ENCODE data around the gene GRWD1. TPM values are rescaled to one million over a fixed set of nuclear protein-coding genes. Genes with fewer than 3 reads are reported as not detected.

Gene GRWD1
- total RNA-seq, 3 donors from 2014 or later, result 175 to 192 (median 187) TPM

GRCh38 chr19:48443731-48444128 is 2.1 kb upstream of the GRWD1 start:
- Mint-ChIP-seq H3K9me3 (no peaks in the 10 kb centered on the region), H3K4me1 (ENCODE audit: low read depth) (peaks cover 35% of the 10 kb centered on the region), H3K4me3 (no peak overlapping the region), H3K36me3 (ENCODE audit: insufficient read depth) (peaks cover 17% of the 10 kb centered on the region), H3K27me3 (ENCODE audit: low read depth) (peaks cover 21% of the 10 kb centered on the region)
- DNase-seq (no peak), ATAC-seq (no peak)

- peaks cover 35% of the 10 kb centered on the region for H3K4me1 Mint-ChIP-seq (ENCODE audit: low read depth)
- peaks cover 21% of the 10 kb centered on the region for H3K27me3 Mint-ChIP-seq (ENCODE audit: low read depth)
- peaks cover 21% of the 10 kb centered on the region for H3K36me3 Mint-ChIP-seq (ENCODE audit: insufficient read depth)
- no peak for DNase-seq
- H3K4me3 Mint-ChIP-seq, result peak overlapping the region; percentile 92
- no peaks in the 10 kb centered on the region for H3K9me3 Mint-ChIP-seq
- ATAC-seq, result no peak
These were observed 1.5 kb upstream of the GRWD1 start for GRCh38 chr19:48444129-48444935.

- peak overlapping the region; percentile 92 for H3K4me3 Mint-ChIP-seq
- peaks cover 25% of the 10 kb centered on the region for H3K36me3 Mint-ChIP-seq (ENCODE audit: insufficient read depth)
- DNase-seq (no peak), ATAC-seq (no peak)
- no peaks in the 10 kb centered on the region for H3K9me3 Mint-ChIP-seq
- H3K27me3 Mint-ChIP-seq (ENCODE audit: low read depth), result peaks cover 21% of the 10 kb centered on the region
- peaks cover 35% of the 10 kb centered on the region for H3K4me1 Mint-ChIP-seq (ENCODE audit: low read depth)
These were observed 915 bp upstream of the GRWD1 start for GRCh38 chr19:48444936-48445200.

- H3K4me3 Mint-ChIP-seq, result peak overlapping the region; percentile 92
- ATAC-seq (peak; percentile 4 to 8), DNase-seq (no peak)
- peaks cover 35% of the 10 kb centered on the region for H3K4me1 Mint-ChIP-seq (ENCODE audit: low read depth)
- H3K9me3 Mint-ChIP-seq, result no peaks in the 10 kb centered on the region
- H3K36me3 Mint-ChIP-seq (ENCODE audit: insufficient read depth), result peaks cover 27% of the 10 kb centered on the region
- H3K27me3 Mint-ChIP-seq (ENCODE audit: low read depth), result peaks cover 21% of the 10 kb centered on the region
These were observed 552 bp upstream of the GRWD1 start for GRCh38 chr19:48445256-48445605.

- Mint-ChIP-seq H3K4me3 (peak overlapping the region; percentile 92), H3K9me3 (no peaks in the 10 kb centered on the region), H3K36me3 (ENCODE audit: insufficient read depth) (peaks cover 29% of the 10 kb centered on the region), H3K27me3 (ENCODE audit: low read depth) (peaks cover 18% of the 10 kb centered on the region), H3K4me1 (ENCODE audit: low read depth) (peaks cover 35% of the 10 kb centered on the region)
- DNase-seq, result no peak
- ATAC-seq, result no peak
These were observed 796 bp downstream of the GRWD1 start for GRCh38 chr19:48446579-48446978.

GRCh38 chr19:48448563-48448962 is 2.8 kb downstream of the GRWD1 start:
- peaks cover 10% of the 10 kb centered on the region for H3K27me3 Mint-ChIP-seq (ENCODE audit: low read depth)
- peak overlapping the region; percentile 92 for H3K4me3 Mint-ChIP-seq

GRCh38 chr19:48450441-48450840 is 4.7 kb downstream of the GRWD1 start:
- Mint-ChIP-seq H3K4me3 (no peak overlapping the region), H3K36me3 (ENCODE audit: insufficient read depth) (peaks cover 44% of the 10 kb centered on the region), H3K4me1 (ENCODE audit: low read depth) (peaks cover 19% of the 10 kb centered on the region), H3K27me3 (ENCODE audit: low read depth) (no peaks in the 10 kb centered on the region), H3K9me3 (no peaks in the 10 kb centered on the region)
- ATAC-seq (no peak), DNase-seq (no peak)

More at GRCh38 chr19:48448563-48448962, 2.8 kb downstream of the GRWD1 start:
- Mint-ChIP-seq H3K4me1 (ENCODE audit: low read depth) (peaks cover 29% of the 10 kb centered on the region), H3K36me3 (ENCODE audit: insufficient read depth) (peaks cover 37% of the 10 kb centered on the region), H3K9me3 (no peaks in the 10 kb centered on the region)
- DNase-seq (no peak), ATAC-seq (no peak)

GRCh38 chr19:48450863-48451262 is 5.1 kb downstream of the GRWD1 start:
- ATAC-seq (no peak), DNase-seq (no peak)
- no peaks in the 10 kb centered on the region for H3K9me3 Mint-ChIP-seq
- peaks cover 17% of the 10 kb centered on the region for H3K4me1 Mint-ChIP-seq (ENCODE audit: low read depth)
- H3K27me3 Mint-ChIP-seq (ENCODE audit: low read depth), result no peaks in the 10 kb centered on the region
- no peak overlapping the region for H3K4me3 Mint-ChIP-seq
- H3K36me3 Mint-ChIP-seq (ENCODE audit: insufficient read depth), result peaks cover 44% of the 10 kb centered on the region

- no peak for ATAC-seq
- peaks cover 15% of the 10 kb centered on the region for H3K4me1 Mint-ChIP-seq (ENCODE audit: low read depth)
- DNase-seq, result no peak
- H3K27me3 Mint-ChIP-seq (ENCODE audit: low read depth), result no peaks in the 10 kb centered on the region
- H3K36me3 Mint-ChIP-seq (ENCODE audit: insufficient read depth), result peaks cover 42% of the 10 kb centered on the region
- no peak overlapping the region for H3K4me3 Mint-ChIP-seq
- H3K9me3 Mint-ChIP-seq, result no peaks in the 10 kb centered on the region
These were observed 5.8 kb downstream of the GRWD1 start for GRCh38 chr19:48451624-48452023.

GRCh38 chr19:48452289-48453190 is 6.8 kb downstream of the GRWD1 start:
- H3K4me1 Mint-ChIP-seq (ENCODE audit: low read depth), result peaks cover 12% of the 10 kb centered on the region
- no peak overlapping the region for H3K4me3 Mint-ChIP-seq
- no peaks in the 10 kb centered on the region for H3K9me3 Mint-ChIP-seq
- peaks cover 45% of the 10 kb centered on the region for H3K36me3 Mint-ChIP-seq (ENCODE audit: insufficient read depth)
- no peak for ATAC-seq
- no peak for DNase-seq
- H3K27me3 Mint-ChIP-seq (ENCODE audit: low read depth), result no peaks in the 10 kb centered on the region

GRCh38 chr19:48454150-48454730 is 8.5 kb downstream of the GRWD1 start:
- Mint-ChIP-seq H3K9me3 (no peaks in the 10 kb centered on the region), H3K36me3 (ENCODE audit: insufficient read depth) (peaks cover 37% of the 10 kb centered on the region), H3K4me3 (no peak overlapping the region), H3K4me1 (ENCODE audit: low read depth) (peaks cover 3% of the 10 kb centered on the region), H3K27me3 (ENCODE audit: low read depth) (no peaks in the 10 kb centered on the region)
- ATAC-seq (no peak), DNase-seq (no peak)

GRCh38 chr19:48455171-48455907 is 9.6 kb downstream of the GRWD1 start, which contains the start of gene KCNJ14:
TSS of gene KCNJ14 (plus strand) at chr19:48455574. CDS start at chr19:48461725, 6,151 bp downstream.
- peaks cover 3% of the 10 kb centered on the region for H3K4me1 Mint-ChIP-seq (ENCODE audit: low read depth)
- ATAC-seq (no peak), DNase-seq (no peak)
- no peak within 1 kb of the TSS for H3K4me3 Mint-ChIP-seq
- no peaks in the 10 kb centered on the region for H3K27me3 Mint-ChIP-seq (ENCODE audit: low read depth)
- no peaks in the 10 kb centered on the region for H3K9me3 Mint-ChIP-seq
- peaks cover 29% of the 10 kb centered on the region for H3K36me3 Mint-ChIP-seq (ENCODE audit: insufficient read depth)

GRCh38 chr19:48455908-48456562 is 10.3 kb downstream of the GRWD1 start:
- DNase-seq (no peak), ATAC-seq (peak in 1 of 2 donors; percentile 7)
- no peaks in the 10 kb centered on the region for H3K9me3 Mint-ChIP-seq
- no peaks in the 10 kb centered on the region for H3K27me3 Mint-ChIP-seq (ENCODE audit: low read depth)
- peaks cover 28% of the 10 kb centered on the region for H3K36me3 Mint-ChIP-seq (ENCODE audit: insufficient read depth)
- H3K4me1 Mint-ChIP-seq (ENCODE audit: low read depth), result peaks cover 3% of the 10 kb centered on the region
- no peak overlapping the region for H3K4me3 Mint-ChIP-seq

All from activated T-cell treated with anti-CD3 and anti-CD28 coated beads, Interleukin-2, amount 50 U/mL, for 4 hours (primary cell).